Ovary (tissue), 9 donors: ENCODE data around the gene SLC15A3. TPM values are rescaled to one million over a fixed set of nuclear protein-coding genes. Genes with fewer than 3 reads are reported as not detected.

ENCODE experiments used
- DNase-seq, 5 donors: peaks; one replicate each; pipeline ENCODE4 v3.0.0-alpha.2; 2019 to 2020
- H3K27ac ChIP-seq, 2 donors: fragments of 200-600 bp; one replicate each; pipeline versions ENCODE4 v1.5.1 to v1.8.0; 2019 to 2022
- H3K27me3 ChIP-seq: fragments of 200-600 bp; one replicate; pipeline ENCODE4 v1.8.0; 2022
- H3K36me3 ChIP-seq: fragments of 200-600 bp; sonication (generic); one replicate; pipeline ENCODE4 v1.5.1; 2019
- H3K4me1 ChIP-seq: one replicate; pipeline ENCODE4 v1.8.1; 2013; ENCODE audit warnings: mild to moderate bottlenecking, moderate library complexity; ENCODE audit not compliant: insufficient read depth
- H3K4me3 ChIP-seq: fragments of 200-600 bp; sonication (generic); one replicate; pipeline ENCODE4 v1.5.1; 2017
- H3K9me3 ChIP-seq, 2 donors: fragments of 200-600 bp in 1 of 2; sonication (generic) in 1 of 2; one replicate each; pipeline versions ENCODE4 v1.5.1 to v1.8.1; 2013 to 2019; ENCODE audit warnings: mild to moderate bottlenecking in 1 of 2, moderate library complexity in 1 of 2
- EP300 ChIP-seq: sonication (generic); formaldehyde crosslinking; IDR thresholded peaks from one replicate; pipeline ENCODE4 v1.6.1; 2017; ENCODE audit warnings: antibody characterized with exemption
- POLR2A ChIP-seq: fragments of 450-650 bp; IDR thresholded peaks from one replicate; pipeline ENCODE4 v1.6.1; 2017; ENCODE audit warnings: antibody characterized with exemption, mild to moderate bottlenecking, moderate library complexity
- WGBS, 3 donors: extraction: QIAGEN DNeasy Blood & Tissue Kit in 1 of 3; methylation state at CpG; one replicate each; pipeline versions ENCODE4 v1.1.5 to v1.1.7; 2013 to 2017; 5-methylcytosine and 5-hydroxymethylcytosine counted together
- intact Hi-C, 4 donors: fragments of 100-400 bp; cut with DNase I; formaldehyde crosslinking; loops; one replicate each; pipeline versions ENCODE4 v1.11.0 to v1.15.1; 2022 to 2023
- polyA plus RNA-seq, 2 donors: library from polyadenylated mRNA; stranded (reverse); fragments of 200-250 nt in 1 of 2; fragments of 350-450 nt in 1 of 2; fragmentation: Illumina TruSeq in 1 of 2; extraction: RNeasy Lipid Tissue Mini Kit (QIAGEN cat#74804) in 1 of 2; gene quantifications; one replicate each; pipeline ENCODE4 v1.2.3, GENCODE V29; 2013 to 2014
- total RNA-seq, 7 donors: library from RNA; depleted of rRNA in 2 of 7; stranded (reverse); fragments of >200 nt in 2 of 7; fragmentation: NEBNext Ultra II Directional in 3 of 7; extraction: Animal tissue kit (Norgen Biotek cat#: 25700) in 3 of 7; gene quantifications; one replicate each; pipeline versions ENCODE4 v1.1.0 to v1.2.4, GENCODE V29; 2016 to 2023
- TF ChIP-seq, protein P1 (sequence below), 3 donors: fragments of 450-650 bp in 2 of 3; fragments of 200-600 bp in 1 of 3; IDR thresholded peaks; one replicate each; pipeline versions ENCODE4 v1.5.1 to v1.8.0; 2016 to 2022; ENCODE audit warnings: antibody characterized with exemption in 3 of 3, mild to moderate bottlenecking in 1 of 3
- donor health status: DM: no; HTN: no; CAD: no; lungs with moderate emphysema.
- donor health status: DM: no; HTN: no; CAD: no.
- donor health status: Bipolar disorder and iron deficiency.
- donor health status: DM: yes; HTN: yes; CAD: no.
- donor health status: DM: no; HTN: no; CAD: no.
- donor health status: DM: yes; HTN: yes; CAD: no.

SLC15A3 gene
- total and polyA plus RNA-seq, 9 donors = 25.3 to 55.8 (median 38.9) TPM

DNA sequence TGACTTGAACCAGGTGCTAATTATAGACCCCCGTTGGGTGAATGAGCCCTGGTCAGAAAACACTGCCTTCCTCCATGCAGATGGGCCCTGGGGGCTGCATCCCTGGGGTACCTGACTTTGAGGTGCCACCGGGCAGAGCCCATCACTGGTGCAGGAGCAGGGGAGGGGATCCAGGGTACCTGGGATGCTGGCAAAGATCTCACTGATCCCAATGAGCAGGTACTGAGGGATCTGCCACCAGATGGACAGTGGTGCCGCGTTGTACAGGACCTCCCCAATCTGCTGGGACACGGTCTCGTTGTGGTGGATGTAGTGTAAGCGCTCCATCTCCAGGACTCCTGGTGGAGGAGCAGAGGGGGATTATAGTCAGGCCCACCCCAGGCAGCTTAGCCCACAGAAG, 12.7 kb downstream of the SLC15A3 start:
- Histone ChIP-seq H3K4me3 (no peak overlapping the region), H3K36me3 (no peaks in the 10 kb centered on the region), H3K27me3 (no peaks in the 10 kb centered on the region), H3K4me1 (no peaks in the 10 kb centered on the region), H3K27ac (no peak overlapping the region), H3K9me3 (no peaks in the 10 kb centered on the region)
- no peak for TF ChIP-seq EP300
- no peak for TF ChIP-seq POLR2A
- TF ChIP-seq, protein P1, sequence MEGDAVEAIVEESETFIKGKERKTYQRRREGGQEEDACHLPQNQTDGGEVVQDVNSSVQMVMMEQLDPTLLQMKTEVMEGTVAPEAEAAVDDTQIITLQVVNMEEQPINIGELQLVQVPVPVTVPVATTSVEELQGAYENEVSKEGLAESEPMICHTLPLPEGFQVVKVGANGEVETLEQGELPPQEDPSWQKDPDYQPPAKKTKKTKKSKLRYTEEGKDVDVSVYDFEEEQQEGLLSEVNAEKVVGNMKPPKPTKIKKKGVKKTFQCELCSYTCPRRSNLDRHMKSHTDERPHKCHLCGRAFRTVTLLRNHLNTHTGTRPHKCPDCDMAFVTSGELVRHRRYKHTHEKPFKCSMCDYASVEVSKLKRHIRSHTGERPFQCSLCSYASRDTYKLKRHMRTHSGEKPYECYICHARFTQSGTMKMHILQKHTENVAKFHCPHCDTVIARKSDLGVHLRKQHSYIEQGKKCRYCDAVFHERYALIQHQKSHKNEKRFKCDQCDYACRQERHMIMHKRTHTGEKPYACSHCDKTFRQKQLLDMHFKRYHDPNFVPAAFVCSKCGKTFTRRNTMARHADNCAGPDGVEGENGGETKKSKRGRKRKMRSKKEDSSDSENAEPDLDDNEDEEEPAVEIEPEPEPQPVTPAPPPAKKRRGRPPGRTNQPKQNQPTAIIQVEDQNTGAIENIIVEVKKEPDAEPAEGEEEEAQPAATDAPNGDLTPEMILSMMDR (IDR thresholded peaks at IDR 0.05) = no peak
- 85 to 90% (median 88%) methylated on average over 7 of the region's 7 CpGs for WGBS, 3 donors
- intact Hi-C loops = no loop called here
- DNase-seq = no peak

DNA sequence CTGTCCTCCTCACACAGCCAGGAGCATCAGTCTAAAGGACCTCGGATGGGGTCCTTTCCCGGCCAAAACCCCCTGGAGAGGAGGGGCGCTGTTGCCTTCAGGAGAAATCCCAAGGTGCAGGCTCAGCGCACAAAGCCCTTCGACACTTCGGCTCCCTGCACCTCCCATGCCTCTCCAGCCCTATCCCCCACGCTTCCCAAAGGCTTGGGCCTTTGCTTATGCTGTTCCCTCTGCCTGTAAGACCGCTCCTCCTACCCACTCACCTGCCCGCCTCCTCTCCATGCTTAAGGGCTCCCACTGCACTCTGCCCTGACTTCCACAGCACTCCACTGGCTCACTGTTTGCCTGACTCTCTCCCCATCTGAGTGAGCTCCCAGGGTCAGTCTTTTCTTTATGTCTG, 13.5 kb downstream of the SLC15A3 start:
- TF ChIP-seq, protein P1 (IDR thresholded peaks at IDR 0.05) = no peak
- intact Hi-C loops = no loop called here
- Histone ChIP-seq H3K4me1 (no peaks in the 10 kb centered on the region), H3K36me3 (no peaks in the 10 kb centered on the region), H3K4me3 (no peak overlapping the region), H3K27ac (no peak overlapping the region), H3K9me3 (no peaks in the 10 kb centered on the region), H3K27me3 (no peaks in the 10 kb centered on the region)
- 81 to 86% (median 81%) methylated on average over 9 of the region's 9 CpGs for WGBS, 3 donors
- no peak for DNase-seq

DNA sequence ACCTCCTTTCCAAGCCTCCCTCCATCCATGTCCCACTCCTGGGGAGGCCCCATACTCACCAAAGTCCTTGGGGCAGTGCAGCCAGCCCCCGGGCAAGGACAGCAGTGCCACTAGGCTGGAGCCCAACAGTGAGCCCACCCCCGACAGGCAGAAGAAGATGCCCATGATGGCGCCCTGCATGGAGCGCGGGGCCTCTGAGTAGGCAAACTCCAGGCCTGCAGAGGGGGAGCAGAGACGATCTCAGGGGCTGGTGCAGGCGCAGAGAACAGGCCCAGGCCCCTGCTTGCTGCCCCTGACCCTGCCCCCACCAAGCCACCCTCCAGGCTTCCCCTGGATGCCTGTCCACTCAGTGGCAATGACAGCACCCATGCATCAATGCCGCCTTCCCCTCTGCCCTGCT, 14.2 kb downstream of the SLC15A3 start:
- intact Hi-C loops = no loop called here
- Histone ChIP-seq H3K36me3 (no peaks in the 10 kb centered on the region), H3K4me1 (no peaks in the 10 kb centered on the region), H3K4me3 (no peak overlapping the region), H3K9me3 (no peaks in the 10 kb centered on the region), H3K27me3 (no peaks in the 10 kb centered on the region), H3K27ac (no peak overlapping the region)
- WGBS, 3 donors = 87 to 95% (median 93%) methylated on average over 8 of the region's 8 CpGs
- DNase-seq = peak in 1 of 5 donors; percentile 17
- TF ChIP-seq EP300 = no peak
- TF ChIP-seq POLR2A = no peak
- TF ChIP-seq, protein P1 (IDR thresholded peaks at IDR 0.05) = no peak

DNA sequence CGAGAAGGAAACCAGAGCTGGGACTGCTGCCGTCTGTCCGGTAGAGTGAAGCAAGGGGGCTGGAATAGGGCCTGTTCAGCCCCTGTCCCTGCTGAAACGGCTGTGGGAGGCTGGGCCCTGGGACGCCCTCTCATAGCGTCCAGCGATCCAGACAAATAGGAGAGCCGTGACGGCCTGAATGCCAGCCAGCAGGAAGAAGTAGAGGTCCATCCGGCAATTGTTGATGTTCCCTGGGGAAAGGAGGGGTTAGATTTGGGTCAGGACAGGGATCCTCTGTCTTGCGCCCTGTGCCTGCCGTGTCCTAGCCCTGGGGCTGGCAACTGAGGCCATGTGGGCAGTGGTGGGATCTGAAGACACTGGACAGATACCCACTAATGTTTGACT, 14.8 kb downstream of the SLC15A3 start:
- 46 to 52% (median 49%) methylated on average over 12 of the region's 12 CpGs for WGBS, 3 donors
- TF ChIP-seq EP300 = no peak
- TF ChIP-seq, protein P1 (IDR thresholded peaks at IDR 0.05) = no peak
- TF ChIP-seq POLR2A = no peak
- Histone ChIP-seq H3K36me3 (no peaks in the 10 kb centered on the region), H3K27ac (no peak overlapping the region), H3K4me3 (no peak overlapping the region), H3K4me1 (no peaks in the 10 kb centered on the region), H3K9me3 (no peaks in the 10 kb centered on the region), H3K27me3 (no peaks in the 10 kb centered on the region)
- DNase-seq = peak in 1 of 5 donors; percentile 18
- intact Hi-C loops = no loop called here
